Right lobe of liver (tissue), 4 donors: ENCODE results near the gene CORO6.

ENCODE experiments used
- POLR2A ChIP-seq: fragments of 450-650 bp; IDR thresholded peaks from one replicate; pipeline ENCODE4 v1.6.1; 2017; ENCODE audit warnings: antibody characterized with exemption, mild to moderate bottlenecking
- TF ChIP-seq, protein P1 (sequence below), 4 donors: fragments of 200-600 bp in 3 of 4; fragments of 450-650 bp in 1 of 4; IDR thresholded peaks; one replicate each; pipeline versions ENCODE4 v1.5.1 to v1.8.0; 2016 to 2022; ENCODE audit warnings: antibody characterized with exemption in 4 of 4, mild to moderate bottlenecking in 2 of 4
- donor health status: DM: no; HTN: no; CAD: no.
- donor health status: DM: no; HTN: no; CAD: no.
- donor health status: DM: no; HTN: yes; CAD: no.

DNA sequence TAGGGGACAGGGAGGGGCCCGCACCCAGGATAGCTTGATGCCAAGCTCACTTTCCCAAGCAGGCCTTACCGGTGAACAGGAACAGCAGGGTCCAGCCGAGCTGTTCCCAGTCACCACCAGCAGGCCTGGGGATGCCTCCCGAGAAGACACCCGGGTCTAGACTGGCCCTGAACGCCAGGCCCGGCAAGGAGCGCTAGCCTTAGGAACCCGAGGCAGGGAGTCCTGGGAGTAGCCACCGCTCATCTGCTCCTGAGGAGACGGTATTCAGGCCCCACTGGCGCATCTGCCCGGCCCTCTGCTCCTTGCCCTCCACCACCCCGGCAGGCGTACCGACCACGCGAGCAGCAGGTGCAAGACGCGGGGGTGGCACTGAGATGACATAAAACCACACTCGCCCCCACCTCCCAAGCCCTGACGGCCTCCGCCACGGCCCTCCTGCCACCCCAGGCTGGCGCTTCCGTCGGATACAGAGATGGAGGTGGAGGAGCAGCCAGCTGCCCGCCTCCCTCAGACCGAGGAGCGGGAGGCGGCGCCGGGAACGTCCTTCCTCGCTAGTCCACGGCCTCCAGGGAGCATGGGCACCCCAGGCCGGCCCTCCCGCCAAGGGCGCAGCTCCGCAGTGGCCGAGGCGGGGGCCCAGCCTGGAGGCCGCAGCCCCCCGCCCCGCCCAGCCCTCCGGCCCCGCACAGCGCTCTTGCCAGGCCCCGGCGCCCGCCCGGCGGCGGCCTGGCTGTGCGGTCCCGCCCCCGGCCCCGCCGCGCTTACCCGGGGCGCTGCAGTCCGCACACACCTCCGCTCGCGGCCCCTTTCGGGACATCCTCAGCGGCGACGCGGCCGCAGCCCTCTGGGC lies 33.9 kb downstream of the CORO6 start:
- TF ChIP-seq, protein P1, sequence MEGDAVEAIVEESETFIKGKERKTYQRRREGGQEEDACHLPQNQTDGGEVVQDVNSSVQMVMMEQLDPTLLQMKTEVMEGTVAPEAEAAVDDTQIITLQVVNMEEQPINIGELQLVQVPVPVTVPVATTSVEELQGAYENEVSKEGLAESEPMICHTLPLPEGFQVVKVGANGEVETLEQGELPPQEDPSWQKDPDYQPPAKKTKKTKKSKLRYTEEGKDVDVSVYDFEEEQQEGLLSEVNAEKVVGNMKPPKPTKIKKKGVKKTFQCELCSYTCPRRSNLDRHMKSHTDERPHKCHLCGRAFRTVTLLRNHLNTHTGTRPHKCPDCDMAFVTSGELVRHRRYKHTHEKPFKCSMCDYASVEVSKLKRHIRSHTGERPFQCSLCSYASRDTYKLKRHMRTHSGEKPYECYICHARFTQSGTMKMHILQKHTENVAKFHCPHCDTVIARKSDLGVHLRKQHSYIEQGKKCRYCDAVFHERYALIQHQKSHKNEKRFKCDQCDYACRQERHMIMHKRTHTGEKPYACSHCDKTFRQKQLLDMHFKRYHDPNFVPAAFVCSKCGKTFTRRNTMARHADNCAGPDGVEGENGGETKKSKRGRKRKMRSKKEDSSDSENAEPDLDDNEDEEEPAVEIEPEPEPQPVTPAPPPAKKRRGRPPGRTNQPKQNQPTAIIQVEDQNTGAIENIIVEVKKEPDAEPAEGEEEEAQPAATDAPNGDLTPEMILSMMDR (IDR thresholded peaks at IDR 0.05) = no peak
- TF ChIP-seq POLR2A = no peak
